ENCODE results near the gene BLVRA.

GRCh38 chr7:43716598-43716997, 41.9 kb upstream of the BLVRA start:
- TF ChIP-seq POLR2A (IDR thresholded peaks at IDR 0.05; ENCODE audit: low read length) (no peak), GATA1 (IDR thresholded peaks at IDR 0.05; ENCODE audit: low read depth, low read length) (no peak)

Measured in erythroblast (primary cell).